Left renal pelvis (tissue), 4 donors: ENCODE data around the gene SLC25A12. TPM values are rescaled to one million over a fixed set of nuclear protein-coding genes. Genes with fewer than 3 reads are reported as not detected.

Source experiments
- DNase-seq, 4 donors: peaks; one replicate each; pipeline ENCODE4 v3.0.0-alpha.2; 2013; ENCODE audit warnings: low read depth in 4 of 4, low spot score in 3 of 4
- polyA plus RNA-seq, 4 donors: library from polyadenylated mRNA; unstranded; fragments of 120-200 nt; gene quantifications; one replicate each; pipeline ENCODE4 v1.2.1, GENCODE V29; 2013; ENCODE audit not compliant: insufficient read length in 4 of 4

Gene SLC25A12
- polyA plus RNA-seq, 4 donors: 22.4 to 28.9 (median 26.6) TPM

DNA sequence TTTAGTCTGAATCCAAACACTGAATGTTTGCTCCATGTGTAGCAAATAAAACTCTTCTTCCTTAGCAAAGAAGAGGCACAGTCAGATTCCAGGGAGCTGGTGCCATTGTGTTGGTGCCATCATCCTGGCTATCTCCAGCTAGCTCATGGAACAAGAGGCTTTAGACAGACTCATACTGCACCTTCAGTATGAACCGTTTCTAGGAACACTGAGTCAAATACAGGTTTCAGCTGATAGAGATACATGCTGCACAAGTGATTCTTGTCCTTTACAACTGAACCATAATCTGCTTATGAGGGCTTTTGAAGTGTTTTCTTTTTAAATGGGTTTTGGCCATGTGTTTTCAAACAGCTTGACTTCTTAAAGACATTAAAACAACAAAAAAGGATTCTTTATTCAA, 148.9 kb downstream of the SLC25A12 start:
- no peak for DNase-seq

DNA sequence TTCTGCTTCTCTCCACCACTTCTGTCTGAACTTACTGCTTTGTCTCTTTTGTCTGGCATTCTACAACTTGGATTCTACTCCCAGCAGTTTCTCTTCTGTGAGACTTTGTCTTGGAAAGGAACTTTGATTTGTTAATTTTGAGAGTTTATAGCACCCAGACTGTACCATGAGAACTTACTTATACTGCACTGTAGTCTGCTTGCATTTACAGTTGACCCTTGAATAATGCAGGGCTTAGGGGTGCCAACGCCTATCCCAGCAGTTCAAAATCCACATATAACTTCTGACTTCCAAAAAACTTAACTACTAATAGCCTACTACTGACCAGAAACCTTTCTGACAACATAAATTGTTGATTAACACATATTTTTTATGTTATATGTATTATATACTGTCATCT, 151.3 kb downstream of the SLC25A12 start:
- DNase-seq: no peak

DNA sequence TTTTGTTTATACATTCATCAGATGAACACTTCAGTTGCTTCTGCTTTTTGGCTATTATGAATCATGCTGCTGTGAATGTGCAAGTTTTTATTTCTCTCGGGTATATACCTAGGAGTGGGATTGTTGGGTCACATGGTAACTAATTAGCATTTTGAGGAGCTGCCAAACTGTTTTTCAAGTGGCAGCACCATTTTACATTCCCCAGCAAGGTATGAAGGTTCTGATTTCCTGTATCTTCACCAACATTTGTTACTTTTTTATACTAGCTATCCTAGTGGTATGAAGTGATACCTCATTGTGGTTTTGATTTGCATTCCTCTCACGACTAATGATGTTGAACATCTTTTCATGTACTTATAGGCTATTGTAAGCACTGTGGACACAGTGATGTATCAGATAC, 152.9 kb downstream of the SLC25A12 start:
- no peak for DNase-seq

DNA sequence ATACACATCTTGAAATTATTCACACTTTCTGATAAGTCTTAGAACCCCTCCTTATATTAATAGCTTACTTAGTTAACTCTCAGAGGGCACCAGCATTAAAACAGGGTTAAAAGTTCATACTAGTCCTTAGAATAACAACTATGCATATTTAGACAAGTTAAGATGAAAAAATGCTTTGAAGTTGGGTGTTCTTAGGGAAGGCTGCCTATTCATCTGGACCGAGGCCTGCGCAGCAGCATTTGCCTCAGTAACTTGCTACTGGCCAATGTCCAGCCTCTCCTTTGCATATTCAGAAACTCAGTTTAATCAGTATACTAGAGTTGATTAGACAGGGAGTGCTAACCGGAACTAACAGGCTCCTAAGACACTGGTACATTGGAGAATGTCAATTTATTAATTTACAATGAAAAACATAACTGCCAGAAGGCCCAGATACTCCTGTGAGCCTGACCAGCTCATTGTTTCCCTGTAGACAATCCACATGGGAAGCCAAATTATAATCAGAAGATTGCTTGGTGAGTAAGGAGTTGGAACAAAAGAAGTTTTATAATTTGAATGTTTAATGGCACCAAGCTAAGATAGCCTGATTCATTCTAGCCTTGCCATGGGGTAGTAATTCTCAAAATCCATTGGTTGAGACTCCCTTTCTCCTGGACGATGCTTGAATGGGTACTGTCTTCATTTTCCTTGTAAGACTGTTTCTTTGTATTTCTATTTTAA, 157.9 kb downstream of the SLC25A12 start:
- DNase-seq: no peak

Other genes with a start within 250 kb of the SLC25A12 start
- gene DYNC1I2, start 206.8 kb downstream of the SLC25A12 start, polyA plus RNA-seq: 100 to 1,000 TPM; 163 to 204 (median 184) TPM
- 10 to 100 TPM; 52.5 to 81.9 (median 66.6) TPM for gene HAT1, start 28.2 kb upstream of the SLC25A12 start, polyA plus RNA-seq
- gene METAP1D, start 105.7 kb upstream of the SLC25A12 start, polyA plus RNA-seq: 10 to 100 TPM; 11.5 to 16.9 (median 13.1) TPM
- gene DLX1, start 191.3 kb upstream of the SLC25A12 start, polyA plus RNA-seq: under 1 TPM; 0.10 to 0.62 (median 0.19) TPM
- under 1 TPM in 3 of 4 donors, not detected in 1; 0.09 to 0.15 (median 0.11) TPM for gene DLX2, start 208.7 kb upstream of the SLC25A12 start, polyA plus RNA-seq